ENCODE measurements around the gene KRT33A.
"Not testable (repeated sequence)": the region's sequence is repeated elsewhere in the genome, so short reads cannot be mapped to it uniquely, and the experiment has no call there.

Gene KRT33A

DNA sequence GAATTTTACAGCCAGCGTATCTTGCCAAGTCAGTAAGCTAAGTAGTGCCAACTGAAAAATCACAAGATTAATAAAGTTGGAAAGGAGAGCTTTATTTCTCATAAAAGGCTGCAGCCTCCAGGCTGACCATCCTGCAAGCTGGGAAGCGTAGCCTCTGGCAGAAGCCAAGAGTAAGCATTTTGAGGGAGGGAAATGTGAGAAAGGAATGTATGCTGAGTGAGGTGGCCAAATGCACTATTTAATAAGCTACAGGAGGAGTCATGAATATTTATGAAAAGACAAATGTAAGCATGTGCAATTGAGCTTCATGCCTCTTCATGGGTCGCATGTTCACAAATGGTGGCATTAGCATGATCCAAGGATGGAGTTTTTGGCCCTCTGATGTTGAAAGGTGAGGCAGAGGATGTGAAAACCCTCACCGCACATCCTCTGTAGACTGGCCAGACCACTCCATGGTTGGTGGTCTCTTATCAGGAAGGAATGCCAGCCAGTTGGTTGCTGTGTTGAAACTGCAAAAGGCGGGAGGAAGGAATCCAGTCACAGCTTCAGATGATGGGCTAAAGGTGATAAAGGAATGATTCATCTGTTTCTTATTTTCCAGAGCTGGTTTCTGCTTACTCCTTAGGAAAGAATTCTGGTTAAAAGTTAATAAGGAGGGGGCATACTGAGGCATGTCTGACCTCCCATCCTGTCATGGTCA lies 9.8 kb upstream of the KRT33A start:
- no peak for DNase-seq

DNA sequence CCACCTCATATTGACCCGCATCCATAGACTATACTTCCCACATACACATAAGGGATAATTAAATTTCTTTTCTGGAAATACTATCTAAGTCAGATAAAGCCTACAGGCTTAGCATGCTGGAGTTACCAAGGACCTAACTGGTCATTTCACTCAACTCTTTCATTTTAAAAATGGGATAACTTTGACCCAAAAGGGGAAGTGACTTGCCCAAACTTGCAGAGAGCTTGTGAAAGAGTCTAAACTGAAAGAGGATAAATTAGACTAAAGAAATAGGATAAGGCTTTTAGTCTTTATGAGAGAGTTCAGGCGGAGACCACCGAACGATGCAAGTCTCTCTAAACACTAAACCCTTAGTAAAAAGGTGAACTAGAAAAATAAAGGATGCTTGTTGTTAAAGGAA lies 3.9 kb upstream of the KRT33A start:
- no peak for DNase-seq

DNA sequence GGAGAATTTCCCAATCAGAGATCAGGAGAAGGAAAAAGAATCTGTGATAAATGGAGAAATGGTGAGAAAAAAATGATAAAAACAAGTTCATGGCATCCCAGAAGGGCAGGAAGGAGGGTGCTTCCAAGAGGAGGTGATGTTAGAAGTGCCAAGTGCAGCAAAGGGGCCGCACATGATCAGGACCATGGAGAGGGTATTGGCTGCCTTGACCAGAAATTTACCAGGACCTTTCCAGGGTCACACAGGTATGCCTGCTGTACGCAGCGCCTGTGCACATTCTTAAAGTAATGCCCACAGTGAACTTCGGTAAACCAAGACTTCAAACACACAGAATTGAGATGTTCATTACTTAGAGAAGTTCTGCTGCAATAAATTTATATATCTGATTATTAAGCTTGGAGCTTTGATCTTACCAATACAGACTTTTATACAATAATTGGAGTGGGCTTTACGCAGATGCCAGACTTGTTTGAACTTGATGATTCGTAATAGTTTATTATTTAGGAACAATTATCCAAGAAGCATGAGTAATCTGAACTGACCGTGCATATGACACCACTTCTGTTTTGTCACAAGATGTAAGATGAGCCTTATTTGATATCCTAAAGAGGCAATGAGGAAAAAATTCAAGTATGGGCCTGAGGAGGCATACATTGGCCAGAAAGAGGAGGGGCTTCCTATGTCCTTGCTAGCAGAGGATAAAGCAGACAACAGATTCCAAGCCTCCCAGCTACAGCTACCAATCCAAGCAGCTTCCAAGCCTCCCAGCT lies 2.2 kb upstream of the KRT33A start:
- no peak for DNase-seq

DNA sequence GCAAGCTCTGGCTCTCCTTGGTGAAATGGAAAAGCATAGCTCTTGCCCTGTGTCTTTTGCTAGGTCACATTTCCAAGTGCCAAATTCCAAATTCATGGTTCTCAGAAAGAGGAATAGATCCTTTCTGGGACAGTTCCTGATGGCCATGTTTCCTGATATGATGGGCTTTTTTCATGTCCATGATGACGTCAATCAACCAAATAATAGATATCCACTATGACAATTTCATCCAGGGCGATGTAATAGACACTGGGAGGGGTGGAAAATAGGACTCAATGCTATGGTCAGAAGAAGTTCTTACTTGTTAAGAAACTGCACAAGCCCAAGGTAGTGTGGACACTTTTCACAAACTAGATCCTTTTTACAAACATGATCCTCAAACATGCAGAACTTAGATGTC lies 549 bp upstream of the KRT33A start:
- DNase-seq: no peak

DNA sequence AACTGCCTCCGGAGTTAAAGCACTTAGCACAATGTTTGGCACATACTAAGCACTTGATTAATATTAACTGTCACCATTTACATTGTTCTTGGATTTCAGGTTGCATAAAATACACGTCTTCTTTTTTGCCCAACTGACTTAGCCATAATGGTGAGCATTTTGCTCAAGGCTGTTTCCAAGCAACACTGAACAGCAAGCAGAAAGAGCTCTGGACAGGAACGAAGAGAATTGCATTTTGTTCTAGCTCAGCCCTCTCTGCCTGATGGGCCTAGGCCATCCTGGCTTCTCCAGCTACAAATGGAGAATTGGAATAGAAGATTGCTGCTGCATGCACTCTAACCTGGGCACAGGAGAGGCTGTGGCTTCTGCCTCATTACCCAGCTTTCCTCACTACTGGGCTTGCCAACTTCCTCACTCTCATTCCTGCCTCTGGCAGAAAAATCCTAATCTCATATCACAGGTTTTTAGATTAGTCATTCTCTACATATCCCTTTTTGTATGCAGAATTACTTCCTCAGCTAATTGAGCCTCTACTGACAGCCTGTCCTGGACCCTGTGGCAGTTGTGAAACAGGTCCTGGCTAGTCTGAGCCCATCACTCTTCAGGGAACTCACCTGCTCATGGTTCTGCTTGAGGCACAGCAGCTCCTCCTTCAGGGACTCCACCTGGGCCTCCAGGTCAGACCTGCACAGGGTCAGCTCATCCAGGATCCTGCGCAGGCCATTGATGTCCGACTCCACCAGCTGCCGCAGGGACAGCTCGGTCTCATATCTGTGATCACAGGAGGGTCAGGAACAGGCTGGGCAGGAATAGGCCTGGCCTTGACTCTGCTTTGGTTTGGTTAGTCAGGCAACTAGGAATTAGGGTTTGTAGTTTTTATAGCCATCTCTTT lies 2.5 kb downstream of the KRT33A start:
- no peak for DNase-seq

DNA sequence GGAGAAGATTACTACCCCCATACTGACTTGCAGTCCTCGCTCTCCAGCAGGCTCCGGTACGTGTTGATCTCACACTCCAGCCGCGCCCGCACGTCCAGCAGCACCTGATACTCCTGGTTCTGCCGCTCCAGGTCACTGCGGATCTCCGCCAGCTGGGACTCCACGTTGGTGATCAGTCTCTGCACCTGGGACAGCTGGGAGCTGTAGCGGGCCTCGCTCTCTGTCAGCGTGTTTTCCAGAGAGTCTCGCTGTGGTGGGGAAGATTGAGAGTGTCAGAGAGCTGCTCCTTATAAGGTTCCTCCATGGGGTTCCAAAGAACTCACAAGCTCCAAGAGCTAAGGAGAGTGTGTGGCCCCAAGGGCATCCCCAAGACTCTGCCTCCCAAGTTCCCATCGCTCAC lies 4.2 kb downstream of the KRT33A start:
- not testable (repeated sequence) for DNase-seq

DNA sequence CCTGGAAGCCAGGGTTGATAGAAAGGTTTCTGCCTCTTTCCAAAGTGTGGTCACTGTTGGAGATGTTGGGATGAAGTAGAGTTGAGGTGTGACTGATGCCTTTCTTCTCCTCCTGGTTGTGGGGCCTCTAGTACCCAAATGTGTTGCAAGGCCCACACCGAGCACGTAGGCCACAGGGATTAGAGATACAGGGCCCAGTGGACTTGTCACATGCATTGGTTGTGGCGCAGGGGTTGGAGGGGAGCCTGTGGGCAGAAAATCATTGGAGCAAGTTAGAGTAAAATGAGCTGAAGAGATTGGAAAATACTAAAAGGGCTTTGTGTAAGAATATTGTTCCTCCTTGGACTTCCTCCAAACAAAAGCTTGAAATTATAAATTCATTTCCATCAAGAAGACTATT lies 4.6 kb downstream of the KRT33A start:
- no peak for DNase-seq

DNA sequence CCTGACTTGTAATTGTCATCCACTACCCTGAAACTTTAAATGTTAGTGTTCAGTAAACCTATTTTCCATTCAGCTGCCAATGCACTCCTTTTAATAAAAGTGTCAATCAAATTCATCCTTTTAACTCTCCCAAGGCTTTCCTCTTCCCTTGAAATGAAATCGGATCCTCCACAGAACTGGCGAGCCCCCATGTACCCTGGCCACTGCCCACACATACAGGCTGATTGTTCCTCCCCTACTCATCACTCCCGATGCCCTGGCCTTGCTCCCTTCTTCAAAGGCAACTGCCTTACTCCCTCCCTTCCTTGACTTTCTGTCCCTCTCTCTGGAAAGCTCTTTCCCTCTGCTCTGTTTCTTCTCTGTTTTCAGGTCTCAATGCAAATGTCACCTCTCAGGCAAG lies 7.6 kb downstream of the KRT33A start:
- DNase-seq: no peak

DNA sequence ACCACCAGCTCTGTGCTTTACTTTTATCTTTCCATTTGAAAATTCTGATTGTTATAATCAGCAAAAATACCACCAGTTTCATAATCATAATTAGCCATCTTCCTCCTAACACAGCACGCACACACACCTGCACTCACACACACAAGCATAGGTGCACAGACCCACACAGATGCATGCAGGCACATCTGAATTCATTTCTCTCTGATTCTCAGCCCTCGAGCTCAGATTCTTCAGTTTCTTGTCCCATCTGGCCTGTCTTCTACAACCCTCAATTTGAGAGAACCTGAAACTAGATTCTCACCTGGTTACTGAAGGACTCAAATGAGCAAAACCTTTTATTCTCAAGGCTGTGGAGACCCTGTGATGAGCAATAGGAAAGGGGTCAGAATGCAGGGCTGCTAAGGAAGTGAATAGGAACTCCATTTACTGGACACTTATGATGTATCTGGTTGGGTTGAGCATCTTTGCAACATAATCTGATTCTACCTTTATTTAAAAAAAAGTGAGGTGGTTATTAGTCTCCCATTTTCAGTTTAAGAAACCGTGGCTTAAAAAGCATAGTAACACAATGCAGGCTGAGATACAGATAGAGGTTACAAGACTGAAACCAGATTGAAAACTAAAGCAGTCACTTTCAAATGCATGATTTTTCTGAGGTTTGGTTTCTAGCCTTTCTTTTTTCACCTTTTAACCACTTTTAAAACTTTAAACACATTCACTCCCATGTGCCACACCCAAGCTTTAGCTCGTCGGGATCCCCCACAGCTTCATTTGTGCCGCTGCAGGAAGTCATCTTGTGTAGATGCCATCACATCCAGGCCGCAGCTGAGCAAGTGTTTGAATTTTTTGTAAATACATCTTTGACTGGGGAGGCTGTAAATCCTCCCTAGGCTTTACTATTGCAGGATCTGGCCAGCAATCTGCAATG lies 9.4 kb downstream of the KRT33A start:
- DNase-seq: no peak

DNA sequence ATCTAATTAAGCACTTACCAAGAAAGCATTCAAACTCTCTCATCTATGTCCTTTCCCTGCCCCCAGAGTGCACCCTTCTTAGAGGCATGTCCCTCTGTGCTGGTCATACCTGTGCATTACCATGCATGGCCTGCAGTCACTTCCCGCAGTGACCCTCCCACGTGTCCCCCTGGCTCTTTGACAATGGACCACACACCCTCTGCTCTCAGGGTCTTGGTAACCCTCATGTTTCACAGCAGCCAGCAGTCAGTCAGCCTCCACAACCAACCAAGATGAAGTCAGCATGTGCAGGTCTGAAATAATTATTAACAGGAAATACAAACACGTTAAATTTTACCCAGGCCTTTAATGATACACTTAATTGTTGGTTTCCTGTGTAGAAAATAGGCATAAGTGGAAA lies 10.1 kb downstream of the KRT33A start:
- no peak for DNase-seq

DNA sequence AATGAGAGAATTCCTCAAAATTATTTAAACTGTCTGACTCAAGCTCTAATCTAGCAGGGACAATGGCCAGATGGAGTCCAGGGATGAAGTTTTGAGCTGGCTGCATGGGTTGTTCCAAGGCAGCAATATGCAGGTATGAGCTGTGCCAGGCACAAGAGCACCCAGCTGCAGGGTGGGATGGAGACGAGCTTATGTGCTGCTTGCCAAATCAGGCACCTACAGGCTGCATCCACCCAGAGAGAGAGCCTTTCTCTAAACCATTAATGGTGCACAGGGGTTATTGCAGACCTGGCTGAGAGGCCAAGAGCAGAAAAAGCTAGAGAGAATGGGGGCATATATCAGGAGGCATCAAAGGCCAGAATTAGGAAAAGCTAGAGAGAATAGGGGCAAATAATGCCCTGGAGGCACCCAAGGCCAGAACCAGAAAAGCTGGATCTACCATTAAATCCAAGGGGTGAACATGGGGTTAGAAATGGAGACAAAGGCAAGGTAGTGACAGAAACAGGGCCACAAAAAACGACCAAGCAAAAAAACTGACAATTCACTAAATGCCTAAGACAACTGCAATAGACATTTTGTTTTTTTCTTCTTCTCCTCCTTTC lies 11.0 kb downstream of the KRT33A start:
- DNase-seq: no peak

DNA sequence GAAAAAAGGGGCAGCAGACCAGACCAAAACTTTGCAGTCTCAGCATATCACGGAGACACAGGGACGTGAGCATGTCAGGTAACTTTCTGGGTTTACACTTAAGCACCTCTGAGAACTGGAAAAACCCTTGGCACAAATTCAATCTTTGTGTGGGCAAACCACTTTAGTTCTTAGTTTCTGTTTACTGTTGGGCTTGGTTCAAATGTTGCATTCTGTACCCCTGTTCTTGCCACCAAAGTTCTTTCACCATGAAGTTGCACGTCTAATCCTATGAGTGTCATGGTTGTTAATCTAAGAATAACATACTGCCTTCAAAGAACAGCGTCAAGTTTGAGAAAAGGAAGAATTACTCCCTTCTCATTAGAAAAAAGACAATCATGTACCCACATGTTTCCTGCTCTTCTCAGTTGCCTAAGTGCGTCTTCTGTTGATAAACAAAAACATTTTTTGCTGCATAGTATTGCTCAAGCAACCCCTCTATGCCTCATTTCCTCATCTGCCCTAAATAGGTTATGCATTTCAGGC lies 11.6 kb downstream of the KRT33A start:
- no peak for DNase-seq

DNA sequence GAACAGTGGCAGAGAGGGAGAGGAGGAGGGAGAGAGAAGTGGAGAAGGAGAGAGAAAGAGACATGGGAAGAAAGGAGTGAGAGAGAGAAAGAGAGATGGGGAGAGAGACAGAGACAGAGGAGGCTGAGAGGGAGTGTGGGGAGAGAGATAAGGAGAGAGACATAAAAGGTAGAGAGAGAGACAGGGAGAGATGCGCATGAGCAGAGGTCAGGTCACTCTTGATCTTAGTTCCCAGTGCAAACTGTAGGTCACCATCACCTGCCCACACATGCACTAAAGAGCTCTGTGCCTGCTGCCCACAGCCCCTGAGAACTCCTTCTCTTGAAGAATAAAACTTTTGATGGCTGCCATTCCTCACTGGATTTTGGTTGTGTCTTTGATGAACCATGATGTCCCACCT lies 14.9 kb downstream of the KRT33A start:
- no peak for DNase-seq

DNA sequence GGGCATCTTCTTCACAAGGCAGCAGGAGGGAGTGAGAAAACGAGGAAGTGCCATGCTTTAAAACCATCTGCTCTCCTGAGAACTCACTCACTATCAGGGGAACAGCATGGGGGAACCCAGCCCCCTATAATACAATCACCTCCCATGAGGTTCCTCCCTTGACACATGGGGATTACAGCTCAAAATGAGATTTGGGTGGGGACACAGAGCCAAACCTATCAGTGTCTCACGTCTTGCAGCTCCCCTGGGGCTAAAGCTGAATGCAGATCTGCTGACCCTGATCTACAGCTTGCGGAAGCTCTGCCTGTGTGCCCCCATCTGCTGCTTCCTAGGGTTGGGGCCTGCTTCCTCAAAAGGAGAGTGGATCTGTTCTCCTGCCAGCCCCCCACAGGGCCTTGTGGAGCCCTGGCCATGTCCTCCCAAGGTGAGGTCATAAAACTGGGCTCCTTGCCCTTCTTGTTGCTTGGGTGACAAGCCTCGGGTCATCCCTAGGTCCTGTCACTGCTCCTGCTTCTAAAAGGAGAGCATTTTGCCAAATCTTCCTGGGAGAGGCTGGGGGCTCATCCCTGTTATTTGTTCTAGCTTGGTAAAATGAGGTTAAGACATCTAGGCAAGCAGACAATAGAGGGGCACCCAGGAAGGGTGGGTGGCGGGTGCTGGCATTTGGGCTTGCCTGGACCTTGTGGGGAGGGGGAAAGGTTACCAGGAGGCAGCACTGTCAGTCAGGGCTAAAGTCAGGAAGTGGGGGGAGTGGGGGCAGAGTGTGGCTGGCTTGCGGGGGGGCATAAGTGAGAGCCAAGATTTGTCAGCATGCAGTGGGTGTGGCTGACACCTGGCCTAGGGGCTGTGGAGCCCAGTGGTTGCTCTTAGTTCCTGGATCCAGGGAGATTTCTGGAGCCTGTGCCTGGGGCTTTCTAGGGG lies 16.0 kb downstream of the KRT33A start:
- DNase-seq: peak; percentile 60

DNA sequence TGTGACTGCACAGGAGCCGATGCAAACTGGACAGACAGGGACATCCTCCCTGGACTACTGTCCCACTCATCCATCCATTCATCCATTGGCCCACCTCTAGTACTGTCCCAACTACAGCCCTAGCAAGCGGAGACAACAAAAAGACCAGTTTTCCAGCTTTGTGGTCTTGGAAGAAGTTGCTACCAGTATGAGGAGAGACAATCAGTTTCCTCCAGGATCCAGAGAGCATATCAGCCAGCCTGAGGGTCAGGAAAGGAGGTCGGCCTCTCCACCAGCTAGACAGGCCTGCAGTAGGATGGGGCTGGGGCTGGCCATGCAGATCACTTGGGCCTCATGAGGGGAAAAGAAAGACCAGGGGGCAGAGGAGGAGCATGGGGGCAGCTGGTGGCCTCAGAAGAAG lies 16.8 kb downstream of the KRT33A start:
- no peak for DNase-seq

DNA sequence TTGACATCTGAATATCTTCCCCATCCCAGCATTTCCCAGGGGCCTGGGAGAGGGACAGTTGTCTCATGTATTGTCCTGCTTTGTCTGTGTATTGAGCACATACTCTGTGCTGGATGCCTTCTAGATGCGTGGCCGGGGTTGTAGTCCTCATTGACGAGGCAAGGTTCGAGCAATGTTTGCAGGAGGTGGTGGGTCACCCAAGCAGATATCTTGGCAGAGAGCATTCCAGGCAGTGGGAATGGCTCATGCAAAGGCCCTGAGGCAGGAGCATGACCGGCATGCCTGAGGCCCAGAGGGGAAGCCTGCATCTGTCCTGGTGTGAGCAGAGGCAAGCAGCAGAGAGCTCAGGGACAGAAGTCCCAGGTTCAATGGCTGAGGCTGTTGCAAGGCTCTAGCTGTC lies 17.5 kb downstream of the KRT33A start:
- no peak for DNase-seq

DNA sequence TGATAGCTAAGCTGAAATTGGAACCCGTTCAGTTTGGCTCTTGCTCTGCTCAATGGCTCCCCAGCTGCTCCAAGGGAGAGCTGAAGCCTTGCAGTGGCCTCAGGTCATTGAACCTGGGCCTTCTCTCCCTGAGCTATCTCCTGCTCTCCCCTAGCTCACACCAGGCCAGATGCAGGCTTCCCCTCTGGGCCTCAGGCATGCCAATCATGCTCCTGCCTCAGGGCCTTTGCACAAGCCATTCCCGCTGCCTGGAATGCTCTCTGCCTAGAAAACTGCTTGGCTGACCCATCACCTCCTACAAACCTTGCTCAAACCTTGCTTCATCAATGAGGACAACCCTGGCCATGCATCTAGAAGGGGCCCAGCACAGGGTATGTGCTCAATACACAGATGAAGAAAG lies 18.4 kb downstream of the KRT33A start:
- DNase-seq: no peak

DNA sequence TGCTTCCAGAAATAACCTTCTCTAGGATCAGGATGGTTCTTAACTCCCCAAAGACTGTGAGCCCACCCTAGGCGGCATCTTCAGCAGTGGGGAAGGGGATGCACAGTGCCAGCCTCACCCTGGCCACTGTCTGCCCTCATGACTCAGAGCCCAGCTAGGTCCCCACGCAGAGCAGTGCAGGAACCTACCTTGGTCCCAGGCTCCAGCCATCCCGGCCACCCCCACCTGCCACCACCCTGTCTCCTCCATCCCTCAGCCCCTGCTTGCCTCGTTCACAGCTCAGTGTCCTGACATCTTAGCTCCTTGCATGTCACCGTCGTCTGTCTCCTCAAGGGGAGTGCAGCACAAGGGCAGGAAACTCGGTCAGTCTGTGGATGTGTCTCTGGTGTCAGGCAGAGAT lies 19.0 kb downstream of the KRT33A start:
- DNase-seq: no peak

DNA sequence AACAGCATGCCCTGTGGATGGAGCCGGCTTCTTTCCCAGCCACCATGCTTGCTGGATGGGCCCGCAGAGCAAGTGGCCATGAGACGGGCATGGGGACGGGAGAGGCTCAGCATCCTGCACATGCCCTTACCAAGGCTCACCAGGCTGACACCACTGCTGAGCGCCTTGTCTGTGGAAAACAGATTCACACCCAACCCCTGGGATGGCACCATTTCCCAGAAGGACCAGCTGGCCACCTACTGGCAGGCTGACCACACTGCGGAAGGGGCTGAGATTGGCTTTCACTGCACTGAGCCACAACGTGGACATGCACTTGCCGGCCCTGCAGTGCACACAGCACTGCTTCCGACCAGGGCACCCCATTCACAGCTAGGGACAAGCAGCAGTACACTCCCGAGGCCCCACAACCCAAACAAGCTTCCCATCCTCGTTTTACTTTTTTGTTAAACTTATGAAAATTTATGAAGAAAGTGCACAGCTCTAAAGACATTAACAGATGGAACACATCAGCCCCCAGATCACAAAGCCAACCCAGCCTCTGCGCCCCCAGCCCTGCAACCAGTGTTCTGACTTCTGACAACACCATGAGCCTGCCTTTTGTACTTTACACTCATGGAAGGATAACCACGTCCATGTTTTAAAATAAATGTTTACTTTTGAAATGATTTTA lies 21.2 kb downstream of the KRT33A start:
- DNase-seq: peak; percentile 22

DNA sequence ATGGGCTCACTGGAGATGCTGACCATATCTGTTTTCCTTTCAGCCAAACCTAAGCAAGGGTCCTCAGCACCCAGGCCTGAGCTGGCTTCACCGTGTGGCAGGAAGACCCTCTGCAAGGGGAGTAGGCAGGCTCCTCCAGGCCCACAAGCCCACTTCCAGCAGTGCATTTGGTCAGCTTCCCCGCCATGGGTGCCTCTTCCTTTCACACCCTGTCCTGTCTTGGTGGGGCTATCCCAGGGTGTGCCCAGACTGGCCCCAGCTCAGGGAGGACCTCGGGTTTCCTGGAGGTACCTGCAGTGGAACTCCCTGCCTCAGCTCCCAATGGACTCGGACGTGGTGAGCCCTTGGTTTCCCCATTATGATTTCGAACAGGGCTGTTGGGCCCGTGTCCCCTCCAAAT lies 22.4 kb downstream of the KRT33A start:
- DNase-seq: no peak

All from NCI-H82 (cell line).